ENCODE data around the gene NRAS. TPM values are rescaled to one million over a fixed set of nuclear protein-coding genes. Genes with fewer than 3 reads are reported as not detected.

Gene NRAS
- total and polyA plus RNA-seq, 2 experiments from 2014 or later, result 25.7 to 79.4 TPM

DNA sequence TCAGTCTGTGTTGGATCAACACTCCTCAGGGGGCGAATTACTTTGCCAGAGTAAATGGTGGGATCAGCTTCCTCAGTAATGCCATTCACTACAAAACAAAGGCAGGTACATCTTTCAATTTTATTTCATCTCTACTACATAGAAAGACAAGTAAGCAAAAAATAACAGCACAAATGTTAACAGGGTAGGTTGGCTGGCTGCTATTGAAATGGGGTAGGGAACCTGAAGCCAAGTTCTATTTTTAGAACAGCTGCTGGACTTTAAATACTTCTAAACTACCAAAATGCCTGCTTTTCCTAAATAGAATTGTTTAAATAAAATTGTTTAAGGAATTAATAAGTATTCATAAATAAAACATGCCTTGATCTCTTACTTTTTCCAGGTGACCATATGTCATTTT lies 7.3 kb upstream of the NRAS start:
- DNase-seq (ENCODE audit: low spot score), result no peak
- Histone ChIP-seq H3K9me3 (ENCODE audit: low read depth) (no peaks in the 10 kb centered on the region), H3K79me2 (peaks cover 30% of the 10 kb centered on the region), H3K4me1 (ENCODE audit: insufficient read depth) (peaks cover 4% of the 10 kb centered on the region), H3K36me3 (replicated peaks; ENCODE audit: insufficient read depth, low read depth) (no peaks in the 10 kb centered on the region), H4K20me1 (ENCODE audit: insufficient read depth, poor library complexity, severe bottlenecking) (peaks cover 7% of the 10 kb centered on the region), H3K27ac (no peak overlapping the region), H3K4me3 (no peak overlapping the region), H3K27me3 (no peaks in the 10 kb centered on the region), H3K9me2 (replicated peaks; ENCODE audit: insufficient read depth) (no peaks in the 10 kb centered on the region), H3K4me2 (no peak overlapping the region), H2AFZ (no peak overlapping the region)
- TF ChIP-seq EZH2 (IDR thresholded peaks at IDR 0.05; ENCODE audit: borderline replicate concordance), result no peak
- TF ChIP-seq, protein P1, sequence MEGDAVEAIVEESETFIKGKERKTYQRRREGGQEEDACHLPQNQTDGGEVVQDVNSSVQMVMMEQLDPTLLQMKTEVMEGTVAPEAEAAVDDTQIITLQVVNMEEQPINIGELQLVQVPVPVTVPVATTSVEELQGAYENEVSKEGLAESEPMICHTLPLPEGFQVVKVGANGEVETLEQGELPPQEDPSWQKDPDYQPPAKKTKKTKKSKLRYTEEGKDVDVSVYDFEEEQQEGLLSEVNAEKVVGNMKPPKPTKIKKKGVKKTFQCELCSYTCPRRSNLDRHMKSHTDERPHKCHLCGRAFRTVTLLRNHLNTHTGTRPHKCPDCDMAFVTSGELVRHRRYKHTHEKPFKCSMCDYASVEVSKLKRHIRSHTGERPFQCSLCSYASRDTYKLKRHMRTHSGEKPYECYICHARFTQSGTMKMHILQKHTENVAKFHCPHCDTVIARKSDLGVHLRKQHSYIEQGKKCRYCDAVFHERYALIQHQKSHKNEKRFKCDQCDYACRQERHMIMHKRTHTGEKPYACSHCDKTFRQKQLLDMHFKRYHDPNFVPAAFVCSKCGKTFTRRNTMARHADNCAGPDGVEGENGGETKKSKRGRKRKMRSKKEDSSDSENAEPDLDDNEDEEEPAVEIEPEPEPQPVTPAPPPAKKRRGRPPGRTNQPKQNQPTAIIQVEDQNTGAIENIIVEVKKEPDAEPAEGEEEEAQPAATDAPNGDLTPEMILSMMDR (IDR thresholded peaks at IDR 0.05; ENCODE audit: poor library complexity), result no peak
- no peak for TF ChIP-seq EZH2phosphoT487 (IDR thresholded peaks at IDR 0.05; ENCODE audit: low read depth, severe bottlenecking, unreplicated experiment)
- WGBS (ENCODE audit: low lambda C conversion rate, missing lambda C conversion rate), result 96% methylated on average over 1 of the region's 1 CpG

DNA sequence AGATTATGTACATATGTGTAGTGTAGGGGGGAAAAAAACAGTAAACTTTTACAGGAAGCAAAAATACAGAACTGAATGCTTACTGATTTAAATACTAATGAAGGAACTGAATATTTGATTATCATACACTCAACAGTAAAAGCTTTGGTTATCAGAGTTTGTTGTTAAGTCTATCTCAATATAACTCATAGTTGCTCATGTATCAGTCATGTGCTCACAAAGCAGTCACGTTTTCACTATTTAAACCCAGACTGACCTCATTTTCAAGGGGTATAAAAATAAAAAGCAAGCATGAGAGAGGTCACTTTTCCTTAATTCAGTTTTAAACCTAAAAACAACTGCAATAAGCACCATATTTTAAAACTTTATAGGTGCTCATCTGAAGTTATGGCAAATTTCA lies 6.9 kb upstream of the NRAS start:
- Histone ChIP-seq H3K79me2 (peaks cover 25% of the 10 kb centered on the region), H4K20me1 (ENCODE audit: insufficient read depth, poor library complexity, severe bottlenecking) (peaks cover 3% of the 10 kb centered on the region), H3K27ac (no peak overlapping the region), H3K4me2 (no peak overlapping the region), H3K4me3 (no peak overlapping the region), H3K9me3 (ENCODE audit: low read depth) (no peaks in the 10 kb centered on the region), H3K36me3 (replicated peaks; ENCODE audit: insufficient read depth, low read depth) (no peaks in the 10 kb centered on the region), H3K27me3 (no peaks in the 10 kb centered on the region), H3K4me1 (ENCODE audit: insufficient read depth) (peaks cover 4% of the 10 kb centered on the region), H3K9me2 (replicated peaks; ENCODE audit: insufficient read depth) (no peaks in the 10 kb centered on the region), H2AFZ (no peak overlapping the region)
- DNase-seq (ENCODE audit: low spot score), result no peak
- WGBS (ENCODE audit: low lambda C conversion rate, missing lambda C conversion rate), result 0% methylated on average over 1 of the region's 1 CpG
- TF ChIP-seq EZH2phosphoT487 (IDR thresholded peaks at IDR 0.05; ENCODE audit: low read depth, severe bottlenecking, unreplicated experiment) (no peak), EZH2 (IDR thresholded peaks at IDR 0.05; ENCODE audit: borderline replicate concordance) (no peak)
- TF ChIP-seq, protein P1 (IDR thresholded peaks at IDR 0.05; ENCODE audit: poor library complexity), result no peak

- H3K79me2 ChIP-seq, result peaks cover 19% of the 10 kb centered on the region
- no peaks in the 10 kb centered on the region for H4K20me1 ChIP-seq (ENCODE audit: insufficient read depth, poor library complexity, severe bottlenecking)
- H3K27ac ChIP-seq, result peak overlapping the region; percentile 51
- H3K4me2 ChIP-seq, result no peak overlapping the region
- 77% methylated on average over 4 of the region's 4 CpGs for WGBS (ENCODE audit: low lambda C conversion rate, missing lambda C conversion rate)
- no peaks in the 10 kb centered on the region for H3K27me3 ChIP-seq
- no peaks in the 10 kb centered on the region for H3K9me3 ChIP-seq (ENCODE audit: low read depth)
- H3K4me1 ChIP-seq (ENCODE audit: insufficient read depth), result peaks cover 11% of the 10 kb centered on the region
- no peaks in the 10 kb centered on the region for H3K36me3 ChIP-seq (replicated peaks; ENCODE audit: insufficient read depth, low read depth)
- no peak for TF ChIP-seq EZH2phosphoT487 (IDR thresholded peaks at IDR 0.05; ENCODE audit: low read depth, severe bottlenecking, unreplicated experiment)
- TF ChIP-seq, protein P1 (IDR thresholded peaks at IDR 0.05; ENCODE audit: poor library complexity), result no peak
- DNase-seq (ENCODE audit: low spot score), result peak; percentile 7
- H3K4me3 ChIP-seq, result no peak overlapping the region
- H2AFZ ChIP-seq, result no peak overlapping the region
- H3K9me2 ChIP-seq (replicated peaks; ENCODE audit: insufficient read depth), result no peaks in the 10 kb centered on the region
Measured at GRCh38 chr1:114720492-114720891, 3.9 kb upstream of the NRAS start.

DNA sequence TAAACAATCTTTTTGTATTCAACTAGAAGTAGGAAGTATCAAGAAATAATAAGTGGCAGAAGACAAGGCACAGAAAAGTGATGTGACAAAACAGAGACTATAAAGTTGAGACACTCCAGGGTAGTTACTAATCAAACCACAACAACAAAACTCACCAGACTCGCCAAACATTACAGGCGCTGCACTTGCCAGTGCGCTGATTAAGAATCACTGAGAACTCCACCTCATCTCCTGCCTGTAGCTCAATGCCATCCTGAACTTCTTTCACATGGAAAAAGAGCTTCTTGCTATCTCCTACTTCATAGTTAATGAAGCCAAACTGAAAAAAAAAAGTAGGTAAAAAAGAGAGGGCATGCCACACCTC lies 2.8 kb upstream of the NRAS start:
- 92% methylated on average over 3 of the region's 3 CpGs for WGBS (ENCODE audit: low lambda C conversion rate, missing lambda C conversion rate)
- Histone ChIP-seq H3K4me2 (no peak overlapping the region), H2AFZ (no peak overlapping the region), H3K27me3 (no peaks in the 10 kb centered on the region), H4K20me1 (ENCODE audit: insufficient read depth, poor library complexity, severe bottlenecking) (no peaks in the 10 kb centered on the region), H3K4me3 (no peak overlapping the region), H3K27ac (peak overlapping the region; percentile 42), H3K79me2 (peaks cover 30% of the 10 kb centered on the region), H3K9me2 (replicated peaks; ENCODE audit: insufficient read depth) (no peaks in the 10 kb centered on the region), H3K9me3 (ENCODE audit: low read depth) (no peaks in the 10 kb centered on the region), H3K4me1 (ENCODE audit: insufficient read depth) (peaks cover 20% of the 10 kb centered on the region), H3K36me3 (replicated peaks; ENCODE audit: insufficient read depth, low read depth) (no peaks in the 10 kb centered on the region)
- DNase-seq (ENCODE audit: low spot score), result no peak
- TF ChIP-seq, protein P1 (IDR thresholded peaks at IDR 0.05; ENCODE audit: poor library complexity), result no peak
- TF ChIP-seq EZH2 (IDR thresholded peaks at IDR 0.05; ENCODE audit: borderline replicate concordance) (no peak), EZH2phosphoT487 (IDR thresholded peaks at IDR 0.05; ENCODE audit: low read depth, severe bottlenecking, unreplicated experiment) (no peak)
